ENCODE measurements around the gene INTS3. TPM values are rescaled to one million over a fixed set of nuclear protein-coding genes. Genes with fewer than 3 reads are reported as not detected.

INTS3 gene
- total and polyA plus RNA-seq, 2 of the 8 experiments (the other 6 are each of a cell fraction or from before 2014, with no cell fraction given), result 66.8 to 93.2 TPM

DNA sequence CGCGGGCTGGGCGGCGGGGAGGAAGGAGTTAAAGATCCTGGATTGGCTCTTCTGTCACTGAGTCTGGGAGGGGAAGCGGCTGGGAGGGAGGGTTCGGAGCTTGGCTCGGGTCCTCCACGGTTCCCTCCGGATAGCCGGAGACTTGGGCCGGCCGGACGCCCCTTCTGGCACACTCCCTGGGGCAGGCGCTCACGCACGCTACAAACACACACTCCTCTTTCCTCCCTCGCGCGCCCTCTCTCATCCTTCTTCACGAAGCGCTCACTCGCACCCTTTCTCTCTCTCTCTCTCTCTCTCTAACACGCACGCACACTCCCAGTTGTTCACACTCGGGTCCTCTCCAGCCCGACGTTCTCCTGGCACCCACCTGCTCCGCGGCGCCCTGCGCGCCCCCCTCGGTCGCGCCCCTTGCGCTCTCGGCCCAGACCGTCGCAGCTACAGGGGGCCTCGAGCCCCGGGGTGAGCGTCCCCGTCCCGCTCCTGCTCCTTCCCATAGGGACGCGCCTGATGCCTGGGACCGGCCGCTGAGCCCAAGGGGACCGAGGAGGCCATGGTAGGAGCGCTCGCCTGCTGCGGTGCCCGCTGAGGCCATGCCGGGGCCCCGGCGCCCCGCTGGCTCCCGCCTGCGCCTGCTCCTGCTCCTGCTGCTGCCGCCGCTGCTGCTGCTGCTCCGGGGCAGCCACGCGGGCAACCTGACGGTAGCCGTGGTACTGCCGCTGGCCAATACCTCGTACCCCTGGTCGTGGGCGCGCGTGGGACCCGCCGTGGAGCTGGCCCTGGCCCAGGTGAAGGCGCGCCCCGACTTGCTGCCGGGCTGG, 49.1 kb upstream of the INTS3 start, which contains the start of gene NPR1:
Gene NPR1, plus strand, starts transcription at position 170 of the 818 bp plus-strand sequence. Its CDS starts 421 bp downstream, at position 591.
- Histone ChIP-seq H2AK5ac (ENCODE audit: low read depth, low read length) (no peak within 1 kb of the TSS), H2BK15ac (ENCODE audit: low read length) (peak within 1 kb of the TSS; percentile 92; the same call in 1 of the 2 replicates), H3K4me2 (ENCODE audit: insufficient read depth in 1 of 2, low read depth in 2 of 2, low read length in 2 of 2) (peak within 1 kb of the TSS; percentile 82 to 97), H3K27me3 (replicated peaks in 1 of 4; ENCODE audit: control insufficient read depth in 3 of 4, extremely low read depth in 1 of 4, insufficient read depth in 3 of 4, low read length in 3 of 4) (peaks cover 0 to 21% (median 9%) of the 10 kb centered on the region in 4 experiments; a peak in 5 of 7 replicates), H3K23me2 (ENCODE audit: low read depth, low read length) (peaks cover 26% of the 10 kb centered on the region), H4K20me1 (replicated peaks in 1 of 2; ENCODE audit: control insufficient read depth in 1 of 2, insufficient read depth in 2 of 2, low read length in 2 of 2) (no peaks in the 10 kb centered on the region), H3K56ac (replicated peaks; ENCODE audit: insufficient read length, low read depth, low read length) (peak within 1 kb of the TSS; percentile 62), H3K79me2 (ENCODE audit: control insufficient read depth in 1 of 2, insufficient read depth in 2 of 2, low read length in 2 of 2) (no peaks in the 10 kb centered on the region), H2BK20ac (ENCODE audit: low read length) (no peak within 1 kb of the TSS), H2AFZ (ENCODE audit: low read length) (peak within 1 kb of the TSS; percentile 36; the same call in 1 of the 2 replicates), H3K27ac (ENCODE audit: low read depth, low read length) (no peak within 1 kb of the TSS), H3K79me1 (ENCODE audit: low read depth, low read length) (no peaks in the 10 kb centered on the region), H2BK120ac (replicated peaks; ENCODE audit: low read depth, low read length) (peak within 1 kb of the TSS; percentile 45), H2BK12ac (ENCODE audit: low read depth, low read length) (peak within 1 kb of the TSS; percentile 98; the same call in 1 of the 2 replicates), H3K9ac (replicated peaks in 1 of 4; ENCODE audit: extremely low read depth in 1 of 4, low read depth in 3 of 4, low read length in 3 of 4) (peak within 1 kb of the TSS in 2 of 4 experiments; percentile 36 to 38; a peak in 2 of 7 replicates), H3K4ac (replicated peaks; ENCODE audit: insufficient read length, low read depth, low read length) (peak within 1 kb of the TSS; percentile 94), H3K23ac (ENCODE audit: insufficient read length) (no peak within 1 kb of the TSS), H3K4me3 (ENCODE audit: extremely low read depth in 1 of 4, insufficient read depth in 2 of 4, low read depth in 3 of 4, low read length in 4 of 4) (peak within 1 kb of the TSS; percentile 38 to 76 (median 69)), H4K91ac (replicated peaks; ENCODE audit: insufficient read length, low read length) (peak within 1 kb of the TSS; percentile 93), H3K9me3 (ENCODE audit: insufficient read depth in 2 of 2, low read depth in 1 of 2, low read length in 1 of 2) (no peaks in the 10 kb centered on the region), H3K4me1 (replicated peaks in 1 of 4; ENCODE audit: control insufficient read depth in 3 of 4, insufficient read depth in 4 of 4, low read length in 3 of 4) (peaks cover 3 to 9% (median 6%) of the 10 kb centered on the region in 4 experiments; a peak in 6 of 7 replicates), H3K18ac (ENCODE audit: extremely low read depth, low read length) (peak within 1 kb of the TSS; percentile 90), H4K5ac (ENCODE audit: insufficient read length, low read depth, low read length) (no peak within 1 kb of the TSS), H3K36me3 (ENCODE audit: control insufficient read depth in 2 of 4, insufficient read depth in 4 of 4, low read length in 3 of 4) (no peaks in the 10 kb centered on the region), H4K8ac (ENCODE audit: extremely low read depth, insufficient read depth, low read length) (peak within 1 kb of the TSS; percentile 76), H2BK5ac (ENCODE audit: low read depth, low read length) (peak within 1 kb of the TSS; percentile 80; the same call in 1 of the 2 replicates), H3K14ac (ENCODE audit: insufficient read length) (no peak within 1 kb of the TSS)
- peak in 1 of 2 experiments; percentile 60 for DNase-seq (ENCODE audit: low read depth in 1 of 2, low spot score in 2 of 2)
- ChIA-PET POLR2A (ENCODE audit: partially characterized antibody) (interaction anchor here (0.9 to 4.0 kb wide), 16 partner anchors 13 to 312 kb away, joined by 3 to 17 read pairs (median 5); partner anchors contain the start of genes CREB3L4, INTS3 and RPS27), CTCF (ENCODE audit: partially characterized antibody) (interaction anchor here (0.7 to 14.0 kb wide), 20 partner anchors 8 to 287 kb away, joined by 3 to 190 read pairs (median 6); partner anchors contain the start of gene SLC27A3)
- FAIRE-seq, result no peak
- TF ChIP-seq ASH2L (IDR thresholded peaks at IDR 0.05; ENCODE audit: low read length), result peak; percentile 19
- no peak for TF ChIP-seq POLR2A (IDR thresholded peaks at IDR 0.05; ENCODE audit: control extremely low read depth in 1 of 2, low read depth in 2 of 2, low read length in 2 of 2)
- no peak for TF ChIP-seq CHD1 (IDR thresholded peaks at IDR 0.05; ENCODE audit: low read depth, low read length)
- TF ChIP-seq GTF2F1 (IDR thresholded peaks at IDR 0.05; ENCODE audit: borderline replicate concordance, low read depth, low read length), result no peak
- WGBS, 2 experiments (ENCODE audit: extremely low coverage in 1 of 2, insufficient coverage in 1 of 2, insufficient read length in 1 of 2, insufficient replicate concordance in 2 of 2, low coverage in 1 of 2, low lambda C conversion rate in 2 of 2, missing lambda C conversion rate in 1 of 2), result 1% methylated on average over 62 of the region's 78 CpGs; no CpG with 5 or more reads in 1 of the 2 experiments

Data from H1 (cell line).